ENCODE results near the gene ZNF780B. TPM values are rescaled to one million over a fixed set of nuclear protein-coding genes. Genes with fewer than 3 reads are reported as not detected.

Gene ZNF780B
- total and polyA plus RNA-seq, 2 experiments from 2014 or later = 10.3 to 46.7 TPM

DNA sequence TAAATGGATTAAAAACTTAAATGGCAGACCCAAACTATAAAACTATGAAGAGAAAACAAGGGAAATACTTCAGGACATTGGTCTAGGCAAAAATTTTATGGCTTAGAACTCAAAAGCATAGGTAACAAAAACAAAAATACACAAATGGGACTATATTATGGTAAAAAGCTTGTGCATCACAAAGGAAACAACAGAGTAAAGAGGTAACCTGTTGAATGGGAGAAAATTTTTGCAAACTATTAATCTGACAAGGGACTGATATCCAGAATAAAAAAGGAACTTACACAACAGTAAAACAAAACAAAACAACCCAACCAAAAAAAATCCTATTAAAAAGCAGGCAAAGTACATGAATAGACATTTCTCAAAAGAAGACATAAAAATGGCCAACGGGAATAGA is 68.4 kb downstream of the ZNF780B start:
- Histone ChIP-seq H3K4me3 (no peak overlapping the region), H3K9me3 (ENCODE audit: low read depth) (no peaks in the 10 kb centered on the region), H3K27ac (no peak overlapping the region), H3K27me3 (no peaks in the 10 kb centered on the region), H3K36me3 (peaks cover 3% of the 10 kb centered on the region), H3K4me1 (ENCODE audit: low read depth) (no peaks in the 10 kb centered on the region)
- DNase-seq (ENCODE audit: low read depth in 1 of 2, low spot score in 1 of 2) = no peak
- no peak for TF ChIP-seq CTCF (IDR thresholded peaks at IDR 0.05; ENCODE audit: low read depth, low read length)

DNA sequence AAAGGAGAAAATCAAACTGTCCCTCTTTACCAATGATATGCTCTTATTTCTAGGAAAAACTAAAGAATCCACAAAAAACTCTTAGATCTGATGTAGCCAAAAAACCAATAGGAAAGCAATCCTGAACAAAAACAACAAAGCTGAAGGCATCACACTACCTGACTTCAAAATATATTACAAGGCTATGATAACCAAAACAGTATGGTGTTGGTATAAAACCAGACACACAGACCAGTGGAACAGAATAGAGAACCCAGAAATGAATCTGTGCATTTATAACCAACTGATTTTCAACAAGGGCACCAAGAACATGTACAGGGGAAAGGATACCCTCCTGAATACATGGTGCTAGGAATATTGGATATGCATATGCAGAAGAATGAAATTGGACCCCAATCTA is 68.9 kb downstream of the ZNF780B start:
- Histone ChIP-seq H3K4me1 (ENCODE audit: low read depth) (no peaks in the 10 kb centered on the region), H3K4me3 (no peak overlapping the region), H3K9me3 (ENCODE audit: low read depth) (no peaks in the 10 kb centered on the region), H3K27me3 (no peaks in the 10 kb centered on the region), H3K27ac (no peak overlapping the region), H3K36me3 (peaks cover 4% of the 10 kb centered on the region)
- DNase-seq (ENCODE audit: low read depth in 1 of 2, low spot score in 1 of 2) = no peak
- TF ChIP-seq CTCF (IDR thresholded peaks at IDR 0.05; ENCODE audit: low read depth, low read length) = no peak

DNA sequence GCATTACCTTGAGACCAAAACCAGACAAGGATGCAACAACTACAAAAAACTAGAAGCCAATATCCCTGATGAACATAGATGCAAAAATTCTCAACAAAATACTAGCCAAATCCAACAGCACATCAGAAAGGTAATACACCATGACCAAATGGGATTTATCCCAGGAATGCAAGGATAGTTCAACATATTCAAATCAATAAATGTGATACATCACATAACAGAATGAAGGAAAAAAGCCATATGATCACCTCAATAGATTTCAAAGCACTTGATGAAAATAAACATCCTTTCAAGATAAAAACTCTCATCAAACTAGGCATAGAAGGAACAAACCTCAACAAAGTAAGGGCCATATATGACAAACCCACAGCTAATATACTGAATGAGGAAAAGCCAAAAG is 69.4 kb downstream of the ZNF780B start:
- Histone ChIP-seq H3K36me3 (peaks cover 7% of the 10 kb centered on the region), H3K9me3 (ENCODE audit: low read depth) (no peaks in the 10 kb centered on the region), H3K4me1 (ENCODE audit: low read depth) (no peaks in the 10 kb centered on the region), H3K4me3 (no peak overlapping the region), H3K27me3 (no peaks in the 10 kb centered on the region), H3K27ac (no peak overlapping the region)
- TF ChIP-seq CTCF (IDR thresholded peaks at IDR 0.05; ENCODE audit: low read depth, low read length) = no peak
- no peak for DNase-seq (ENCODE audit: low read depth in 1 of 2, low spot score in 1 of 2)

- Histone ChIP-seq H3K36me3 (peaks cover 24% of the 10 kb centered on the region), H3K9me3 (ENCODE audit: low read depth) (no peaks in the 10 kb centered on the region), H3K27me3 (no peaks in the 10 kb centered on the region), H3K27ac (no peak overlapping the region), H3K4me3 (no peak overlapping the region), H3K4me1 (ENCODE audit: low read depth) (no peaks in the 10 kb centered on the region)
- no peak for DNase-seq (ENCODE audit: low read depth in 1 of 2, low spot score in 1 of 2)
- no peak for TF ChIP-seq CTCF (IDR thresholded peaks at IDR 0.05; ENCODE audit: low read depth, low read length)
These were observed 72.2 kb downstream of the ZNF780B start for GRCh38 chr19:39983695-39984300.

- no peak for DNase-seq (ENCODE audit: low read depth in 1 of 2, low spot score in 1 of 2)
- no peak for TF ChIP-seq CTCF (IDR thresholded peaks at IDR 0.05; ENCODE audit: low read depth, low read length)
- Histone ChIP-seq H3K9me3 (ENCODE audit: low read depth) (no peaks in the 10 kb centered on the region), H3K27ac (no peak overlapping the region), H3K4me1 (ENCODE audit: low read depth) (no peaks in the 10 kb centered on the region), H3K27me3 (no peaks in the 10 kb centered on the region), H3K36me3 (peaks cover 31% of the 10 kb centered on the region), H3K4me3 (no peak overlapping the region)
These were observed 73.1 kb downstream of the ZNF780B start for GRCh38 chr19:39982883-39983282.

Other genes with a start within 250 kb of the ZNF780B start
- 19.2 and 28.6 TPM in 2 replicates for gene DYRK1B, start 222.1 kb downstream of the ZNF780B start, total RNA-seq
- 22.0 and 31.4 TPM in 2 replicates for gene DYRK1B, start 222.1 kb downstream of the ZNF780B start, polyA plus RNA-seq
- 109 and 140 TPM in 2 replicates for gene FBL, start 209.9 kb downstream of the ZNF780B start, total RNA-seq
- 104 and 124 TPM in 2 replicates for gene FBL, start 209.9 kb downstream of the ZNF780B start, polyA plus RNA-seq
- 0.57 and 0.70 TPM in 2 replicates for gene FCGBP, start 121.6 kb downstream of the ZNF780B start, total RNA-seq
- not detected in 2 replicates for gene FCGBP, start 121.6 kb downstream of the ZNF780B start, polyA plus RNA-seq
- 101 and 152 TPM in 2 replicates for gene PSMC4, start 85.1 kb downstream of the ZNF780B start, total RNA-seq
- 87.2 and 126 TPM in 2 replicates for gene PSMC4, start 85.1 kb downstream of the ZNF780B start, polyA plus RNA-seq
- 4.1 and 8.6 TPM in 2 replicates for gene ZNF546, start 59.2 kb downstream of the ZNF780B start, total RNA-seq
- 3.2 and 6.6 TPM in 2 replicates for gene ZNF546, start 59.2 kb downstream of the ZNF780B start, polyA plus RNA-seq
- 15.4 and 20.8 TPM in 2 replicates for gene ZNF780A, start 34.7 kb upstream of the ZNF780B start, total RNA-seq
- 8.5 and 10.4 TPM in 2 replicates for gene ZNF780A, start 34.7 kb upstream of the ZNF780B start, polyA plus RNA-seq
- gene MAP3K10, start 135.2 kb upstream of the ZNF780B start, total RNA-seq = 19.8 and 30.5 TPM in 2 replicates
- gene MAP3K10, start 135.2 kb upstream of the ZNF780B start, polyA plus RNA-seq = 8.9 and 10.0 TPM in 2 replicates
- gene TTC9B, start 162.2 kb upstream of the ZNF780B start, total RNA-seq = not detected in 2 replicates
- gene TTC9B, start 162.2 kb upstream of the ZNF780B start, polyA plus RNA-seq = 0.13 and 0.20 TPM in 2 replicates
- gene CCNP, start 170.5 kb upstream of the ZNF780B start, total RNA-seq = 0.21 TPM in 1 of 2 replicates, not detected in the other
- 0.31 TPM in 1 of 2 replicates, not detected in the other for gene CCNP, start 170.5 kb upstream of the ZNF780B start, polyA plus RNA-seq
- 119 and 193 TPM in 2 replicates for gene AKT2, start 229.1 kb upstream of the ZNF780B start, total RNA-seq
- gene AKT2, start 229.1 kb upstream of the ZNF780B start, polyA plus RNA-seq = 60.1 and 80.1 TPM in 2 replicates

Data from cardiac muscle cell (in vitro differentiated cells and primary cell).